Adrenal gland (tissue), 5 donors: ENCODE data around the gene TNNI3K.

ENCODE experiments used
- POLR2A ChIP-seq, 2 donors: fragments of 450-650 bp; IDR thresholded peaks; one replicate each; pipeline ENCODE4 v1.6.1; 2017; ENCODE audit warnings: antibody characterized with exemption in 2 of 2, mild to moderate bottlenecking in 2 of 2, moderate library complexity in 1 of 2
- TF ChIP-seq, protein P1 (sequence below), 6 experiments: fragments of 450-650 bp in 4 of 6; fragments of 200-600 bp in 2 of 6; sonication (generic) in 1 of 6; IDR thresholded peaks; 1 replicate in 5 of 6; 2 replicates in 1 of 6; pipeline versions ENCODE4 v1.5.1 to v1.8.0; 2016 to 2021; ENCODE audit warnings: antibody characterized with exemption in 6 of 6, mild to moderate bottlenecking in 2 of 6, moderate library complexity in 1 of 6
- donor health status: DM: no; HTN: no; CAD: no.

GRCh38 chr1:74579425-74579824 lies 344.2 kb downstream of the TNNI3K start:
- no peak for TF ChIP-seq POLR2A (IDR thresholded peaks at IDR 0.05)
- TF ChIP-seq, protein P1, sequence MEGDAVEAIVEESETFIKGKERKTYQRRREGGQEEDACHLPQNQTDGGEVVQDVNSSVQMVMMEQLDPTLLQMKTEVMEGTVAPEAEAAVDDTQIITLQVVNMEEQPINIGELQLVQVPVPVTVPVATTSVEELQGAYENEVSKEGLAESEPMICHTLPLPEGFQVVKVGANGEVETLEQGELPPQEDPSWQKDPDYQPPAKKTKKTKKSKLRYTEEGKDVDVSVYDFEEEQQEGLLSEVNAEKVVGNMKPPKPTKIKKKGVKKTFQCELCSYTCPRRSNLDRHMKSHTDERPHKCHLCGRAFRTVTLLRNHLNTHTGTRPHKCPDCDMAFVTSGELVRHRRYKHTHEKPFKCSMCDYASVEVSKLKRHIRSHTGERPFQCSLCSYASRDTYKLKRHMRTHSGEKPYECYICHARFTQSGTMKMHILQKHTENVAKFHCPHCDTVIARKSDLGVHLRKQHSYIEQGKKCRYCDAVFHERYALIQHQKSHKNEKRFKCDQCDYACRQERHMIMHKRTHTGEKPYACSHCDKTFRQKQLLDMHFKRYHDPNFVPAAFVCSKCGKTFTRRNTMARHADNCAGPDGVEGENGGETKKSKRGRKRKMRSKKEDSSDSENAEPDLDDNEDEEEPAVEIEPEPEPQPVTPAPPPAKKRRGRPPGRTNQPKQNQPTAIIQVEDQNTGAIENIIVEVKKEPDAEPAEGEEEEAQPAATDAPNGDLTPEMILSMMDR (IDR thresholded peaks at IDR 0.05): no peak
